K562 (cell line): ENCODE data around the gene GFRAL.

Experiments
- PKNOX1 ChIP-seq: fragments of 450-650 bp; IDR thresholded peaks from 2 replicates; pipeline ENCODE4 v1.6.1; 2016
- ZFP91 ChIP-seq: sonication (generic); formaldehyde crosslinking; IDR thresholded peaks from 2 replicates; pipeline ENCODE4 v1.8.0; 2022; ENCODE audit warnings: mild to moderate bottlenecking, missing genetic modification reagents

GRCh38 chr6:55399351-55399750 is 72.1 kb downstream of the GFRAL start:
- TF ChIP-seq ZFP91: no peak
- TF ChIP-seq PKNOX1: no peak
